Measurements from ENCODE around the gene GKN2.

GKN2 gene

GRCh38 chr2:68992341-68992740 lies 39.6 kb upstream of the GKN2 start:
- CTCF ChIA-PET, result no interaction called here
- no peaks in the 10 kb centered on the region for H3K36me3 ChIP-seq (ENCODE audit: control insufficient read depth in 4 of 4, insufficient read depth in 4 of 4, low read length in 3 of 4)

GRCh38 chr2:68989035-68989434 lies 36.3 kb upstream of the GKN2 start:
- H3K4me3 ChIP-seq (ENCODE audit: control insufficient read depth in 1 of 7, extremely low read depth in 1 of 7, insufficient read depth in 4 of 7, low read depth in 2 of 7, low read length in 6 of 7), result no peak overlapping the region
- DNase-seq, result no peak
- H3K4me1 ChIP-seq (ENCODE audit: control extremely low read depth in 1 of 4, control insufficient read depth in 4 of 4, insufficient read depth in 4 of 4, low read length in 3 of 4), result no peaks in the 10 kb centered on the region
- no peaks in the 10 kb centered on the region for H3K9me3 ChIP-seq (ENCODE audit: control extremely low read depth in 1 of 5, control insufficient read depth in 4 of 5, insufficient read depth in 2 of 5, low read depth in 1 of 5, low read length in 4 of 5)
- 64% methylated on average over 4 of the region's 5 CpGs for WGBS (ENCODE audit: insufficient coverage)
- H3K27me3 ChIP-seq (replicated peaks in 2 of 5; ENCODE audit: control insufficient read depth in 4 of 5, insufficient read depth in 5 of 5, low read length in 4 of 5), result peaks cover 0 to 5% (median 0%) of the 10 kb centered on the region in 5 experiments
- no peak overlapping the region for H3K27ac ChIP-seq (ENCODE audit: insufficient read depth in 1 of 2, low read depth in 1 of 2, low read length in 2 of 2, poor library complexity in 1 of 2, severe bottlenecking in 2 of 2)
- POLR2A ChIA-PET, result no interaction called here
- H3K36me3 ChIP-seq (ENCODE audit: control insufficient read depth in 4 of 4, insufficient read depth in 4 of 4, low read length in 3 of 4), result no peaks in the 10 kb centered on the region
- CTCF ChIA-PET, result interaction anchor here (0.7 to 1.4 kb wide), 2 partner anchors 12 to 13 kb away, joined by 3 read pairs; no protein-coding TSS in a partner anchor

More at GRCh38 chr2:68992341-68992740, 39.6 kb upstream of the GKN2 start:
- Histone ChIP-seq H3K4me3 (ENCODE audit: control insufficient read depth in 1 of 7, extremely low read depth in 1 of 7, insufficient read depth in 4 of 7, low read depth in 2 of 7, low read length in 6 of 7) (no peak overlapping the region), H3K27ac (ENCODE audit: insufficient read depth in 1 of 2, low read depth in 1 of 2, low read length in 2 of 2, poor library complexity in 1 of 2, severe bottlenecking in 2 of 2) (no peak overlapping the region), H3K4me1 (ENCODE audit: control extremely low read depth in 1 of 4, control insufficient read depth in 4 of 4, insufficient read depth in 4 of 4, low read length in 3 of 4) (no peaks in the 10 kb centered on the region), H3K9me3 (ENCODE audit: control extremely low read depth in 1 of 5, control insufficient read depth in 4 of 5, insufficient read depth in 2 of 5, low read depth in 1 of 5, low read length in 4 of 5) (no peaks in the 10 kb centered on the region), H3K27me3 (replicated peaks in 2 of 5; ENCODE audit: control insufficient read depth in 4 of 5, insufficient read depth in 5 of 5, low read length in 4 of 5) (peaks cover 0 to 12% (median 0%) of the 10 kb centered on the region in 5 experiments)
- 100% methylated on average over 4 of the region's 5 CpGs for WGBS (ENCODE audit: insufficient coverage)
- POLR2A ChIA-PET, result interaction anchor here (1.0 kb wide), 1 partner anchor 19 kb away, joined by 3 read pairs; no protein-coding TSS in a partner anchor
- no peak for DNase-seq

GRCh38 chr2:68987021-68987503 lies 34.4 kb upstream of the GKN2 start:
- 92% methylated on average over 5 of the region's 5 CpGs for WGBS (ENCODE audit: insufficient coverage)
- no peaks in the 10 kb centered on the region for H3K9me3 ChIP-seq (ENCODE audit: control extremely low read depth in 1 of 5, control insufficient read depth in 4 of 5, insufficient read depth in 2 of 5, low read depth in 1 of 5, low read length in 4 of 5)
- no peak overlapping the region for H3K27ac ChIP-seq (ENCODE audit: insufficient read depth in 1 of 2, low read depth in 1 of 2, low read length in 2 of 2, poor library complexity in 1 of 2, severe bottlenecking in 2 of 2)
- ChIA-PET CTCF (no interaction called here), POLR2A (no interaction called here)
- H3K4me1 ChIP-seq (ENCODE audit: control extremely low read depth in 1 of 4, control insufficient read depth in 4 of 4, insufficient read depth in 4 of 4, low read length in 3 of 4), result no peaks in the 10 kb centered on the region
- no peak for DNase-seq
- peaks cover 0 to 4% (median 0%) of the 10 kb centered on the region in 5 experiments for H3K27me3 ChIP-seq (replicated peaks in 2 of 5; ENCODE audit: control insufficient read depth in 4 of 5, insufficient read depth in 5 of 5, low read length in 4 of 5)
- no peaks in the 10 kb centered on the region for H3K36me3 ChIP-seq (ENCODE audit: control insufficient read depth in 4 of 4, insufficient read depth in 4 of 4, low read length in 3 of 4)
- H3K4me3 ChIP-seq (ENCODE audit: control insufficient read depth in 1 of 7, extremely low read depth in 1 of 7, insufficient read depth in 4 of 7, low read depth in 2 of 7, low read length in 6 of 7), result no peak overlapping the region

GRCh38 chr2:68980956-68981355 lies 28.3 kb upstream of the GKN2 start:
- 17% methylated on average over 1 of the region's 1 CpG for WGBS (ENCODE audit: insufficient coverage)
- ChIA-PET POLR2A (no interaction called here), CTCF (no interaction called here)
- Histone ChIP-seq H3K27me3 (replicated peaks in 2 of 5; ENCODE audit: control insufficient read depth in 4 of 5, insufficient read depth in 5 of 5, low read length in 4 of 5) (no peaks in the 10 kb centered on the region), H3K36me3 (ENCODE audit: control insufficient read depth in 4 of 4, insufficient read depth in 4 of 4, low read length in 3 of 4) (no peaks in the 10 kb centered on the region), H3K27ac (ENCODE audit: insufficient read depth in 1 of 2, low read depth in 1 of 2, low read length in 2 of 2, poor library complexity in 1 of 2, severe bottlenecking in 2 of 2) (no peak overlapping the region), H3K4me3 (ENCODE audit: control insufficient read depth in 1 of 7, extremely low read depth in 1 of 7, insufficient read depth in 4 of 7, low read depth in 2 of 7, low read length in 6 of 7) (no peak overlapping the region), H3K9me3 (ENCODE audit: control extremely low read depth in 1 of 5, control insufficient read depth in 4 of 5, insufficient read depth in 2 of 5, low read depth in 1 of 5, low read length in 4 of 5) (no peaks in the 10 kb centered on the region), H3K4me1 (ENCODE audit: control extremely low read depth in 1 of 4, control insufficient read depth in 4 of 4, insufficient read depth in 4 of 4, low read length in 3 of 4) (no peaks in the 10 kb centered on the region)
- DNase-seq, result peak in 1 of 3 donors; percentile 50

- WGBS (ENCODE audit: insufficient coverage), result 100% methylated on average over 1 of the region's 3 CpGs
- CTCF ChIA-PET, result interaction anchor here (1.1 kb wide), 1 partner anchor 10 kb away, joined by 3 read pairs; no protein-coding TSS in a partner anchor
- POLR2A ChIA-PET, result no interaction called here
Measured at GRCh38 chr2:68978098-68978497, 25.4 kb upstream of the GKN2 start.

GRCh38 chr2:68977453-68977852 lies 24.8 kb upstream of the GKN2 start:
- ChIA-PET POLR2A (no interaction called here), CTCF (interaction anchor here (1.1 kb wide), 1 partner anchor 11 kb away, joined by 3 read pairs; no protein-coding TSS in a partner anchor)
- no peaks in the 10 kb centered on the region for H3K9me3 ChIP-seq (ENCODE audit: control extremely low read depth in 1 of 5, control insufficient read depth in 4 of 5, insufficient read depth in 2 of 5, low read depth in 1 of 5, low read length in 4 of 5)
- H3K4me3 ChIP-seq (ENCODE audit: control insufficient read depth in 1 of 7, extremely low read depth in 1 of 7, insufficient read depth in 4 of 7, low read depth in 2 of 7, low read length in 6 of 7), result no peak overlapping the region
- no peak overlapping the region for H3K27ac ChIP-seq (ENCODE audit: insufficient read depth in 1 of 2, low read depth in 1 of 2, low read length in 2 of 2, poor library complexity in 1 of 2, severe bottlenecking in 2 of 2)
- peaks cover 0 to 1% (median 0%) of the 10 kb centered on the region in 5 experiments for H3K27me3 ChIP-seq (replicated peaks in 2 of 5; ENCODE audit: control insufficient read depth in 4 of 5, insufficient read depth in 5 of 5, low read length in 4 of 5)
- 83% methylated on average over 1 of the region's 4 CpGs for WGBS (ENCODE audit: insufficient coverage)
- no peak for DNase-seq
- no peaks in the 10 kb centered on the region for H3K36me3 ChIP-seq (ENCODE audit: control insufficient read depth in 4 of 4, insufficient read depth in 4 of 4, low read length in 3 of 4)
- H3K4me1 ChIP-seq (ENCODE audit: control extremely low read depth in 1 of 4, control insufficient read depth in 4 of 4, insufficient read depth in 4 of 4, low read length in 3 of 4), result no peaks in the 10 kb centered on the region

More at GRCh38 chr2:68978098-68978497, 25.4 kb upstream of the GKN2 start:
- no peak for DNase-seq
- Histone ChIP-seq H3K4me3 (ENCODE audit: control insufficient read depth in 1 of 7, extremely low read depth in 1 of 7, insufficient read depth in 4 of 7, low read depth in 2 of 7, low read length in 6 of 7) (no peak overlapping the region), H3K9me3 (ENCODE audit: control extremely low read depth in 1 of 5, control insufficient read depth in 4 of 5, insufficient read depth in 2 of 5, low read depth in 1 of 5, low read length in 4 of 5) (no peaks in the 10 kb centered on the region), H3K4me1 (ENCODE audit: control extremely low read depth in 1 of 4, control insufficient read depth in 4 of 4, insufficient read depth in 4 of 4, low read length in 3 of 4) (no peaks in the 10 kb centered on the region), H3K27me3 (replicated peaks in 2 of 5; ENCODE audit: control insufficient read depth in 4 of 5, insufficient read depth in 5 of 5, low read length in 4 of 5) (peaks cover 0 to 1% (median 0%) of the 10 kb centered on the region in 5 experiments), H3K27ac (ENCODE audit: insufficient read depth in 1 of 2, low read depth in 1 of 2, low read length in 2 of 2, poor library complexity in 1 of 2, severe bottlenecking in 2 of 2) (no peak overlapping the region), H3K36me3 (ENCODE audit: control insufficient read depth in 4 of 4, insufficient read depth in 4 of 4, low read length in 3 of 4) (no peaks in the 10 kb centered on the region)

GRCh38 chr2:68975844-68976243 lies 23.2 kb upstream of the GKN2 start:
- H3K27me3 ChIP-seq (replicated peaks in 2 of 5; ENCODE audit: control insufficient read depth in 4 of 5, insufficient read depth in 5 of 5, low read length in 4 of 5), result peaks cover 0 to 1% (median 0%) of the 10 kb centered on the region in 5 experiments
- no peak overlapping the region for H3K27ac ChIP-seq (ENCODE audit: insufficient read depth in 1 of 2, low read depth in 1 of 2, low read length in 2 of 2, poor library complexity in 1 of 2, severe bottlenecking in 2 of 2)
- H3K9me3 ChIP-seq (ENCODE audit: control extremely low read depth in 1 of 5, control insufficient read depth in 4 of 5, insufficient read depth in 2 of 5, low read depth in 1 of 5, low read length in 4 of 5), result no peaks in the 10 kb centered on the region
- no peaks in the 10 kb centered on the region for H3K36me3 ChIP-seq (ENCODE audit: control insufficient read depth in 4 of 4, insufficient read depth in 4 of 4, low read length in 3 of 4)
- ChIA-PET CTCF (interaction anchor here (2.2 kb wide), 1 partner anchor 11 kb away, joined by 4 read pairs; no protein-coding TSS in a partner anchor), POLR2A (no interaction called here)
- no peak overlapping the region for H3K4me3 ChIP-seq (ENCODE audit: control insufficient read depth in 1 of 7, extremely low read depth in 1 of 7, insufficient read depth in 4 of 7, low read depth in 2 of 7, low read length in 6 of 7)
- H3K4me1 ChIP-seq (ENCODE audit: control extremely low read depth in 1 of 4, control insufficient read depth in 4 of 4, insufficient read depth in 4 of 4, low read length in 3 of 4), result no peaks in the 10 kb centered on the region
- DNase-seq, result no peak
- no CpG with 5 or more reads among the region's 2 CpGs for WGBS (ENCODE audit: insufficient coverage)

Data from common myeloid progenitor, CD34-positive (primary cell).